Activated naive CD4-positive, alpha-beta T cell treated with anti-CD3 and anti-CD28 coated beads for 36 hours (primary cell): Measurements from ENCODE around the gene TSPAN14. TPM values are rescaled to one million over a fixed set of nuclear protein-coding genes. Genes with fewer than 3 reads are reported as not detected.

Experiments used
- CTCF ChIA-PET: fragments of 350-600 bp; sonication (Branson Sonifier 250); formaldehyde crosslinking; loops from one replicate; lab custom pipeline; 2021; ENCODE audit warnings: antibody characterized with exemption; lab: Charles Lee
- DNase-seq: peaks from one replicate; pipeline ENCODE4 v3.0.0-alpha.2; 2020
- H3K27ac Mint-ChIP-seq: one replicate; pipeline ENCODE4 v1.8.0; 2021; ENCODE audit warnings: mild to moderate bottlenecking, mixed read lengths
- H3K27me3 Mint-ChIP-seq: one replicate; pipeline ENCODE4 v1.8.0; 2021; ENCODE audit warnings: low read depth, mixed read lengths
- H3K36me3 Mint-ChIP-seq: one replicate; pipeline ENCODE4 v1.8.0; 2021; ENCODE audit warnings: low read depth, mixed read lengths
- H3K4me1 Mint-ChIP-seq: one replicate; pipeline ENCODE4 v1.8.0; 2021; ENCODE audit warnings: low read depth, mixed read lengths
- H3K4me3 Mint-ChIP-seq: one replicate; pipeline ENCODE4 v1.8.0; 2021; ENCODE audit warnings: mild to moderate bottlenecking, moderate library complexity, mixed read lengths
- H3K9me3 Mint-ChIP-seq: one replicate; pipeline ENCODE4 v1.8.0; 2021; ENCODE audit warnings: mixed read lengths
- intact Hi-C: fragments of 100-400 bp; cut with micrococcal nuclease; formaldehyde crosslinking; loops from one replicate; pipeline ENCODE4 v1.15.1; 2023
- total RNA-seq, 2 experiments: library from RNA; stranded (reverse); gene quantifications; one replicate each; pipeline ENCODE4 v1.2.3, GENCODE V29; 2021

The TSPAN14 gene
- total RNA-seq, 2 experiments from 2014 or later = 33.5 to 35.5 TPM

GRCh38 chr10:80466724-80467326 is 12.7 kb downstream of the TSPAN14 start:
- Mint-ChIP-seq H3K9me3 (no peaks in the 10 kb centered on the region), H3K27me3 (no peaks in the 10 kb centered on the region), H3K36me3 (peaks cover 18% of the 10 kb centered on the region), H3K27ac (peak overlapping the region; percentile 86), H3K4me3 (peak overlapping the region; percentile 62), H3K4me1 (peaks cover 94% of the 10 kb centered on the region)
- intact Hi-C loops = no loop called here
- CTCF ChIA-PET = interaction anchor here (1.0 to 13.9 kb wide), 7 partner anchors 8 to 46 kb away, joined by 3 to 237 read pairs (median 5); no protein-coding TSS in a partner anchor
- DNase-seq = no peak

DNA sequence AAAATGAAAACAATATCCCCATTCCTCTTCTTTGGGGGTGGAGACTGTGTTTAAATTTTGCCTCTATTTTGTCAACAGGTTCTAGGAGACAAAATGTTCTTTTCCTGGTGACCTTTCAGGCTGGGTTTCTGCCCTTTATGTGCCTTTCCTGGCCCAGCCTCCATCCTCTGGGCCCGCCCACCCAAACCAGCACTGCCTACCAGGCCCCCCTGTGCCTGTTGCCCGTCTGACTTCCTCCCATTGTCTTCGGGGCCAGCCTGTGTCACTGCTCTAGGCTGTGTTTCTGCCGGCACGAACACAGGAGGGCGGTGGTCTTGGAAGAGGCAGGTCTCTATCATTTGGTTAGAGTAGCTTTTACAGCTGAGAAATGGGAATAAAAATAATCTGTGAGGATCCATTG is 13.9 kb downstream of the TSPAN14 start:
- peaks cover 95% of the 10 kb centered on the region for H3K4me1 Mint-ChIP-seq
- H3K27ac Mint-ChIP-seq = peak overlapping the region; percentile 86
- H3K27me3 Mint-ChIP-seq = no peaks in the 10 kb centered on the region
- no peaks in the 10 kb centered on the region for H3K9me3 Mint-ChIP-seq
- peak overlapping the region; percentile 67 for H3K4me3 Mint-ChIP-seq
- H3K36me3 Mint-ChIP-seq = peaks cover 18% of the 10 kb centered on the region
- peak; percentile 76 for DNase-seq
- CTCF ChIA-PET = interaction anchor here (1.0 to 13.9 kb wide), 6 partner anchors 9 to 40 kb away, joined by 3 to 237 read pairs (median 6); no protein-coding TSS in a partner anchor
- intact Hi-C loops = loop anchor here (1.0 kb wide), 1 partner anchor 9 kb away; no protein-coding TSS in a partner anchor

DNA sequence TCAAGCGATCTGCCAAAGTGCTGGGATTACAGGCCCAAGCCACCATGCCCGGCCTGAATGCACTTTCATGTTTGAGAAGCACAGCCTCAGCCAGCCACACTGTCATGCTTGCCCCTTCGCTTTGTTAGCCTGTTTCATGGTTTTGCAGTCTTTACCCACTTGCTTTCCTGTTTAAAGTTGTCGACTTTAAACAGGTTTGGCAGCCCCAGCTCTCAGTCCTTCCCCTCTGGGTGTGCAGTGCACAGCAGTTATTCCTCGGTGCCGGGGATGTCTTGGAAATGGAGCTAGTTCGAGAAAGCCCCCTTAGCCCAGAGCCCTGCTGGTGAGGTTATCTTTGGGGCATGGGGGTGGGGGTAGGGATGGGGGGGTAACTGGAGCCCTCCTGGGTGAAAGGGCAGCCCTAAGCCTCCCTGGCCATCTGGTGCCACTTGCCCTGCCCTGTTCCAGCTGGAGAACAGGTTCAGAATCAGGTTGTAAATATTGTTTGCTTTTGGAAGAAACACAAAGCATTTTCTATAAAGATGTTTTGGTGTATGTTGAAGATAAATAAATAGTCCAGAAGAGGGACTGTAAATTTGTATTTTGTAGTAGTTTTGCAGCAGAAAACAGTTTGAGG is 14.8 kb downstream of the TSPAN14 start:
- Mint-ChIP-seq H3K4me3 (peak overlapping the region; percentile 67), H3K36me3 (peaks cover 19% of the 10 kb centered on the region), H3K4me1 (peaks cover 96% of the 10 kb centered on the region), H3K27me3 (no peaks in the 10 kb centered on the region), H3K27ac (peak overlapping the region; percentile 86), H3K9me3 (no peaks in the 10 kb centered on the region)
- intact Hi-C loops = loop anchor here (1.0 kb wide), 1 partner anchor 10 kb away; no protein-coding TSS in a partner anchor
- DNase-seq = no peak
- CTCF ChIA-PET = interaction anchor here (1.1 to 13.9 kb wide), 5 partner anchors 8 to 32 kb away, joined by 3 to 237 read pairs (median 9); no protein-coding TSS in a partner anchor

GRCh38 chr10:80470266-80470665 is 16.2 kb downstream of the TSPAN14 start:
- CTCF ChIA-PET = interaction anchor here (1.0 to 13.9 kb wide), 5 partner anchors 11 to 31 kb away, joined by 3 to 237 read pairs (median 4); no protein-coding TSS in a partner anchor
- intact Hi-C loops = loop anchor here (2.0 to 10.0 kb wide), 2 partner anchors 15 to 1135 kb away; partner anchors contain the start of gene TSPAN14
- H3K4me1 Mint-ChIP-seq = peaks cover 95% of the 10 kb centered on the region
- no peak for DNase-seq
- no peak overlapping the region for H3K4me3 Mint-ChIP-seq
- H3K9me3 Mint-ChIP-seq = no peaks in the 10 kb centered on the region
- peaks cover 23% of the 10 kb centered on the region for H3K36me3 Mint-ChIP-seq
- peak overlapping the region; percentile 98 for H3K27ac Mint-ChIP-seq
- no peaks in the 10 kb centered on the region for H3K27me3 Mint-ChIP-seq

DNA sequence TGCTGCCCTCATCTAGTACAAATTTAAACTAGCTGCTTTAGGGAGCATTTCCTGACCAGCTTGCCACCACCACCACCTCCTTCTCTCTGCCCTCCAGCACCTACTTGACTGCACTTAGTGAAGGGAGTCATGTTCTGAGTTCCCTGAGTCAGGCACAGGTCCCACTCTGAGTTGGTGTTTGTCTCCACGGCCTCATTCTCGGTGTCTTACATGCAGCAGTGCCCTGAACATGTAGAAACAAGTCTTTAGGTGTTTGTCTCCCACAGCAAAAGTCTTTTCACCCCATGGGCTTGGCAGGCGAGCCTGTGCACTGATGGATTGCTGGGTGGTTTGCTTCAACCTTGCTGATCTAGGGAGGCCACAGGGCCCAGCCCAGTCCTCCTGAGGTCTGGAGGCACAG is 16.9 kb downstream of the TSPAN14 start:
- H3K27me3 Mint-ChIP-seq = no peaks in the 10 kb centered on the region
- H3K4me1 Mint-ChIP-seq = peaks cover 92% of the 10 kb centered on the region
- intact Hi-C loops = loop anchor here (2.0 to 10.0 kb wide), 2 partner anchors 16 to 1136 kb away; partner anchors contain the start of gene TSPAN14
- CTCF ChIA-PET = interaction anchor here (0.6 to 13.9 kb wide), 9 partner anchors 12 to 41 kb away, joined by 3 to 237 read pairs (median 4); no protein-coding TSS in a partner anchor
- H3K9me3 Mint-ChIP-seq = no peaks in the 10 kb centered on the region
- peaks cover 23% of the 10 kb centered on the region for H3K36me3 Mint-ChIP-seq
- H3K4me3 Mint-ChIP-seq = peak overlapping the region; percentile 16
- H3K27ac Mint-ChIP-seq = peak overlapping the region; percentile 98
- peak; percentile 74 for DNase-seq

DNA sequence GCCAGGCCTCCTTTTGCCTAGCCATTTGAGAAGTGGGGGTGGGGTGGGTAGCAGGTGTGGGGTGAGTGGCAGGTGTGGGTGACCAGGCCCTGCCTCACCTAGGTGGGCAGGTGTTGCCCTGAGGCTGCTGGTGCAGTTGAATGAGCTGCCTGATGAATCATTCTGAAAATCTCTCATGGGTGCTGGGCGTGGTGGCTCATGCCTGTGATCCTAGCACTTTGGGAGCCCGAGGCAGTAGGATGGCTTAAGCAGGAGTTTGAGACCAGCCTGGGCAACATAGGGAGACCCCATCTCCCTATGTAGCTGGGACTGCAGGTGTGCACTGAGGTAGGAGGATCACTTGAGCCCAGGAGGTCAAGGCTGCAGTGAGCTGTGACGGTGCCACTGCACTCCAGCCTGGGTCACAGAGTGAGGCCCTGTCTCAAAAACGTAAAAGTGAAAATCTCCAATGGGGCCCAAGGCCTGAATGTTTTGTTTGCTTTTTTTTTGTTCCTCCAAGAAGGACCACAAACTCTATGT is 17.7 kb downstream of the TSPAN14 start:
- no peaks in the 10 kb centered on the region for H3K27me3 Mint-ChIP-seq
- no peaks in the 10 kb centered on the region for H3K9me3 Mint-ChIP-seq
- peak; percentile 78 for DNase-seq
- H3K27ac Mint-ChIP-seq = peak overlapping the region; percentile 98
- H3K4me3 Mint-ChIP-seq = peak overlapping the region; percentile 31
- CTCF ChIA-PET = interaction anchor here (0.7 to 13.9 kb wide), 6 partner anchors 13 to 29 kb away, joined by 3 to 237 read pairs (median 10); no protein-coding TSS in a partner anchor
- intact Hi-C loops = loop anchor here (1.0 to 10.0 kb wide), 9 partner anchors 8 to 1137 kb away; partner anchors contain the start of gene TSPAN14
- peaks cover 23% of the 10 kb centered on the region for H3K36me3 Mint-ChIP-seq
- peaks cover 87% of the 10 kb centered on the region for H3K4me1 Mint-ChIP-seq

- CTCF ChIA-PET = interaction anchor here (0.6 to 13.9 kb wide), 10 partner anchors 12 to 37 kb away, joined by 3 to 237 read pairs (median 4); no protein-coding TSS in a partner anchor
- H3K4me1 Mint-ChIP-seq = peaks cover 87% of the 10 kb centered on the region
- H3K27me3 Mint-ChIP-seq = no peaks in the 10 kb centered on the region
- H3K9me3 Mint-ChIP-seq = no peaks in the 10 kb centered on the region
- H3K4me3 Mint-ChIP-seq = peak overlapping the region; percentile 36
- intact Hi-C loops = loop anchor here (1.0 to 10.0 kb wide), 8 partner anchors 9 to 1138 kb away; no protein-coding TSS in a partner anchor
- peak overlapping the region; percentile 98 for H3K27ac Mint-ChIP-seq
- peak; percentile 75 for DNase-seq
- H3K36me3 Mint-ChIP-seq = peaks cover 28% of the 10 kb centered on the region
Observed at GRCh38 chr10:80472234-80473095, 18.4 kb downstream of the TSPAN14 start.

DNA sequence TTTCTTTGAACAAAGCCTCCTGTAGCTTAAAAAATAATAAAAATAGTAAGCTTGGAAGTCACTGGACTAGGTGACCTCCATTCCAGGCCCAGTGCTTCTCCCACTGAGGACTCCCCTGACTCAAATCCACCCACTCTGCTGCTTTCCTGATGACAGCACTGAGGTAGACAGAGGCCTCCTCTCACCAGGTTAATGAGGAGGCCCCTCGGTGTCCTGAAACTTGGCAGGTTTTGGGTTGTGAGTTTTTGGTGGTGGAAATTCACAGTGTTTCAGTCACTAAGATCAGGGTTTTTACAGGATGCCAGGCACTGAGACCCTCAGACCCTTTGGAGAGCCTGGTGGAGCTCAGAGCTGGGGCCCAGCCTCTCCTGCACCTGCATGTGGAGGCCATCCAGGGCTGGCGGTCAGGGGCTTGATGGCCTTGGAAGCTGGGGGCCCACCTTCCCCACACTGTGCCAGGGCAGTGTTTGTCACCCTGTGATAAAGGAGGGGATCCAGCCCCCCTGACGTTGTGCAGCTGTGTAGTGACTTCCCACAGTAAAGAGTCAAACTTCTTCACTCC is 19.1 kb downstream of the TSPAN14 start:
- Mint-ChIP-seq H3K27me3 (no peaks in the 10 kb centered on the region), H3K9me3 (peaks cover 4% of the 10 kb centered on the region), H3K4me1 (peaks cover 88% of the 10 kb centered on the region), H3K27ac (peak overlapping the region; percentile 98), H3K4me3 (peak overlapping the region; percentile 50), H3K36me3 (peaks cover 33% of the 10 kb centered on the region)
- peak; percentile 63 for DNase-seq
- CTCF ChIA-PET = interaction anchor here (0.6 to 13.9 kb wide), 6 partner anchors 11 to 29 kb away, joined by 3 to 237 read pairs (median 8); no protein-coding TSS in a partner anchor
- intact Hi-C loops = loop anchor here (10.0 kb wide), 1 partner anchor 1138 kb away; no protein-coding TSS in a partner anchor

DNA sequence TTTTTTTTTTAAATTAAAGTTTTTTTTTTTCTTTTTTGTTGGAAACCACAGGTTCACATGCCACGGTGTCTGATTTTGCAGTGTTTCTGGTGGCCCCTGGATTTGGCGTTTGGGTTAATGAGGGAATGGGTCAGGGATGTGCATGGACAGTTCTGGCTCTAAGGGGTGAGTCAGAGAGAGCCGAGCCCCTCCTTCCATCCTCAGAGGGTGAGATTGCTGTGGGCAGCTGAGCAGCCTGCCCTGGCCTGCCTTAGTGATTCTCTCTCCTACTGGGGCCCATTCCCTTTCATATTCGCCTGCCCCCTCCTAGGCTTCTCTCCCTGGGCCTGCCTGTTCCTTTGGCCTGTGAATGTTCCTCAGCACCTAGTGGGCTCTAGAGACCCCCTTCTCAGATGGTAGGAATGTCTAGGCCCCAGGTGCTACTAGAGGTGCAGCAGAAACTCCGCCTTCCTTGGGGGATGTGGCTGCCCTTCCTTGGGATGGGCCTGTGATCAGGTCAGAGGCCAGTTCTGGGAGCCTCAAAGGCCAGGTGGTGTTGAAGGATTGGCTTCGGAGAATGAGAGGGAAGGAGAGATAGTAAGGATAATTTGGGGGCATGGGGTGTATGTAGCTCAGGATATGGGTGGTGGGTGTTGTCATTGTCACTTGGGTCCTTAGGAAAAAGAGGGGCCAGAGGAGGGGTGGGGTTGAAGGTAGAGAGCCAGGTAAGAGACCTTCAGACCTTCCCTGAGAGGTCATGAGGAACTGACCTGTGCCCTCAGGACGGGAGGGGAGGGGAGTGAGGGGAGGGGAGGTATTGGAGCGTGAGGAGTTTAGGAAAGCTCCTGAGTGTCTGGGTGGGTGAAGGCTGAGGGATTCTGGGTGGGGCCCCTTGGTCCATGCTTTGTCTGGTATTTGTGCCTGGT is 19.8 kb downstream of the TSPAN14 start:
- Mint-ChIP-seq H3K27ac (peak overlapping the region; percentile 98), H3K36me3 (peaks cover 36% of the 10 kb centered on the region)

GRCh38 chr10:80474597-80474910 is 20.4 kb downstream of the TSPAN14 start:
- no peaks in the 10 kb centered on the region for H3K27me3 Mint-ChIP-seq
- no peak for DNase-seq
- H3K36me3 Mint-ChIP-seq = peaks cover 31% of the 10 kb centered on the region
- CTCF ChIA-PET = interaction anchor here (0.7 to 13.9 kb wide), 4 partner anchors 10 to 26 kb away, joined by 3 to 237 read pairs (median 4); no protein-coding TSS in a partner anchor
- intact Hi-C loops = loop anchor here (10.0 kb wide), 1 partner anchor 1140 kb away; no protein-coding TSS in a partner anchor
- H3K4me1 Mint-ChIP-seq = peaks cover 81% of the 10 kb centered on the region
- H3K4me3 Mint-ChIP-seq = no peak overlapping the region
- peak overlapping the region; percentile 98 for H3K27ac Mint-ChIP-seq
- peaks cover 8% of the 10 kb centered on the region for H3K9me3 Mint-ChIP-seq

More for the DNA sequence above, 19.8 kb downstream of the TSPAN14 start:
- no peak for DNase-seq
- intact Hi-C loops = loop anchor here (10.0 kb wide), 1 partner anchor 1139 kb away; no protein-coding TSS in a partner anchor
- peaks cover 86% of the 10 kb centered on the region for H3K4me1 Mint-ChIP-seq
- no peak overlapping the region for H3K4me3 Mint-ChIP-seq
- CTCF ChIA-PET = interaction anchor here (0.7 to 13.9 kb wide), 5 partner anchors 9 to 30 kb away, joined by 3 to 237 read pairs (median 13); no protein-coding TSS in a partner anchor
- peaks cover 7% of the 10 kb centered on the region for H3K9me3 Mint-ChIP-seq
- H3K27me3 Mint-ChIP-seq = no peaks in the 10 kb centered on the region
